ENCODE data around the gene PCDHGA1. TPM values are rescaled to one million over a fixed set of nuclear protein-coding genes. Genes with fewer than 3 reads are reported as not detected.

The PCDHGA1 gene
- total and polyA plus RNA-seq, 2 of the 4 experiments (the other 2 are of a cell fraction): 0.90 to 0.92 TPM

GRCh38 chr5:141439411-141440141 lies 109.3 kb downstream of the PCDHGA1 start:
- Histone ChIP-seq H4K91ac (ENCODE audit: insufficient read depth, low read depth, low read length) (no peak overlapping the region), H3K4ac (ENCODE audit: low read depth, low read length) (no peak overlapping the region), H2AFZ (replicated peaks; ENCODE audit: low read length, poor library complexity) (no peak overlapping the region), H3K27ac (ENCODE audit: insufficient read depth, low read length) (no peak overlapping the region), H3K9ac (ENCODE audit: low read depth, low read length) (no peak overlapping the region), H3K9me1 (ENCODE audit: insufficient read depth, low read length) (no peaks in the 10 kb centered on the region), H3K23ac (ENCODE audit: low read depth, low read length) (no peak overlapping the region), H3K4me2 (ENCODE audit: low read depth, low read length) (no peak overlapping the region), H3K79me1 (ENCODE audit: low read depth in 1 of 2, low read length in 2 of 2) (peaks cover 24 to 30% of the 10 kb centered on the region in 2 experiments), H2AK9ac (replicated peaks; ENCODE audit: low read depth, low read length, poor library complexity) (no peak overlapping the region), H3K36me3 (ENCODE audit: control insufficient read depth, insufficient read depth, low read length) (peaks cover 11% of the 10 kb centered on the region), H2BK15ac (ENCODE audit: low read depth, low read length) (no peak overlapping the region), H2AK5ac (ENCODE audit: low read depth, low read length) (no peak overlapping the region), H2BK120ac (ENCODE audit: low read depth, low read length) (no peak overlapping the region), H2BK5ac (ENCODE audit: low read depth, low read length, poor library complexity, severe bottlenecking) (no peak overlapping the region), H3K14ac (replicated peaks; ENCODE audit: low read depth, low read length) (no peak overlapping the region), H3K27me3 (ENCODE audit: control insufficient read depth, insufficient read depth, low read length) (no peaks in the 10 kb centered on the region), H3K9me3 (ENCODE audit: control insufficient read depth, insufficient read depth, low read length) (peaks cover 10% of the 10 kb centered on the region; the same call in 1 of the 2 replicates), H3K56ac (ENCODE audit: extremely low read depth, insufficient read depth, low read length) (no peak overlapping the region), H3K4me1 (ENCODE audit: control insufficient read depth, insufficient read depth, low read length) (peaks cover 2% of the 10 kb centered on the region; the same call in 1 of the 2 replicates), H3K18ac (ENCODE audit: low read depth, low read length) (no peak overlapping the region), H2BK20ac (ENCODE audit: low read depth, low read length) (no peak overlapping the region), H4K8ac (ENCODE audit: low read depth in 2 of 2, low read length in 2 of 2) (no peak overlapping the region), H4K20me1 (ENCODE audit: insufficient read depth, low read length) (no peaks in the 10 kb centered on the region), H3K4me3 (ENCODE audit: insufficient read depth, low read depth, low read length) (no peak overlapping the region), H4K5ac (ENCODE audit: low read depth, low read length) (no peak overlapping the region)
- intact Hi-C loops (cut with micrococcal nuclease) (no loop called here), dilution Hi-C loops (cut with HindIII; ENCODE audit: low sequenced_read_pairs, unreplicated experiment) (no loop called here), in situ Hi-C loops (cut with MboI; ENCODE audit: low sequenced_read_pairs) (no loop called here)
- no TSS peak for BruUV-seq (replicated peaks)
- no peak for TF ChIP-seq BHLHE40 (IDR thresholded peaks at IDR 0.05; ENCODE audit: low read depth, low read length)
- DNase-seq (no peak), ATAC-seq (ENCODE audit: low read depth) (no peak)
- ChIA-PET POLR2A (ENCODE audit: unreplicated experiment) (no interaction called here), CTCF (interaction anchor here (0.6 kb wide), 2 partner anchors 72 to 118 kb away, joined by 3 to 5 read pairs; no protein-coding TSS in a partner anchor)
- WGBS, 2 experiments (ENCODE audit: extremely low coverage in 2 of 2, insufficient read length in 1 of 2): 76% methylated on average over 3 of the region's 10 CpGs; no CpG with 5 or more reads in 1 of the 2 experiments
